Measurements from ENCODE around the gene CLEC18A.
A peak's percentile ranks its signal among the peaks of the same experiment; 100 is the strongest.

Gene CLEC18A

DNA sequence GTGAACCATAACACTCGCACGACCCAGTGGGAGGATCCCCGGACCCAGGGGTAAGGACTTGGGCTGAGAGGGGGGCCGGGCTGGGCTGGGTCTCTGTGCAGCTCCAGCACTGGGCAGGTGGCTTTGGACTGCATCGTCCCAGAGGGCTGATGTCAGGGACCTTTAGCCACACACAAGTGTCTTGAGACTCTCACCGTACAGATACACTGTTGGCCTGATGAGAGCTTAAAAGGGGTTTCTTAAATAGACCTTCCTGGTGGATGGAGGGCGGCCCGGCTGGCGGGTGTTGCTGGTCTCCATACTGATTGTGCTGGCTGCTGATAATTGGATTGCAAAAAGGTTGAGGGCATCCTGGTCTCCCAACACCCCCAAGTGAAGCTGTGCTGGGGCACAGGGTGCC is 21.7 kb upstream of the CLEC18A start:
- TF ChIP-seq, protein P1, sequence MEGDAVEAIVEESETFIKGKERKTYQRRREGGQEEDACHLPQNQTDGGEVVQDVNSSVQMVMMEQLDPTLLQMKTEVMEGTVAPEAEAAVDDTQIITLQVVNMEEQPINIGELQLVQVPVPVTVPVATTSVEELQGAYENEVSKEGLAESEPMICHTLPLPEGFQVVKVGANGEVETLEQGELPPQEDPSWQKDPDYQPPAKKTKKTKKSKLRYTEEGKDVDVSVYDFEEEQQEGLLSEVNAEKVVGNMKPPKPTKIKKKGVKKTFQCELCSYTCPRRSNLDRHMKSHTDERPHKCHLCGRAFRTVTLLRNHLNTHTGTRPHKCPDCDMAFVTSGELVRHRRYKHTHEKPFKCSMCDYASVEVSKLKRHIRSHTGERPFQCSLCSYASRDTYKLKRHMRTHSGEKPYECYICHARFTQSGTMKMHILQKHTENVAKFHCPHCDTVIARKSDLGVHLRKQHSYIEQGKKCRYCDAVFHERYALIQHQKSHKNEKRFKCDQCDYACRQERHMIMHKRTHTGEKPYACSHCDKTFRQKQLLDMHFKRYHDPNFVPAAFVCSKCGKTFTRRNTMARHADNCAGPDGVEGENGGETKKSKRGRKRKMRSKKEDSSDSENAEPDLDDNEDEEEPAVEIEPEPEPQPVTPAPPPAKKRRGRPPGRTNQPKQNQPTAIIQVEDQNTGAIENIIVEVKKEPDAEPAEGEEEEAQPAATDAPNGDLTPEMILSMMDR (IDR thresholded peaks at IDR 0.05; ENCODE audit: insufficient read depth, missing control alignments), result no peak
- FAIRE-seq, result no peak
- no peak for DNase-seq (ENCODE audit: insufficient read length, low spot score)

DNA sequence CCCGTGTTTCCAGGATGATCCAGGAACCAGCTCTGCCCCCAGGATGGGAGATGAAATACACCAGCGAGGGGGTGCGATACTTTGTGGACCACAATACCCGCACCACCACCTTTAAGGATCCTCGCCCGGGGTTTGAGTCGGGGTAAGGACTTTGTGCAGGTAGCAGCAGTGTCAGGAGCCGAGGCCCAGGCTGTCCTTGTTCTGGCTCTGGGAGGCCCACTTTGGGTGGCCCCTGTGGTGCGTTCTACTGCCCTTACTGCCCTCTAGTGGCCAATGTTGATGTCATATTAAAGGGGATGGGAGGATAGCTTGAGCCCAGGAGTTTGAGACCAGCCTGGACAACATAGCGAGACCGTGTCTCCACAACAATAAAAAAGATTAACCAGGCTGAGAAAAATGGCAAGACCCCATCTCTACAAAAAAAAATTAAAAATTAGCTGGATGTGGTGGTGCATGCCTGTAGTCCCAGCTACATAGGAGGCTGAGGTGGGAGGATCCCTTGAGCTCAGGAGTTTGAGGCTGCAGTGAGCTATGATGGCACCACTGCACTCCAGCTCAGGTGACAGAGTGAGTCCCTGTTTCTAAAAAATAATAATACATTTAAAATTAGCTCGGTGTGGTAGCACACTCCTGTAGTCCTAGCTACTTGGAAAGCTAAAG is 20.9 kb upstream of the CLEC18A start:
- TF ChIP-seq, protein P1 (IDR thresholded peaks at IDR 0.05; ENCODE audit: insufficient read depth, missing control alignments), result peak; percentile 74
- DNase-seq (ENCODE audit: insufficient read length, low spot score) (peak; percentile 48), FAIRE-seq (no peak)

DNA sequence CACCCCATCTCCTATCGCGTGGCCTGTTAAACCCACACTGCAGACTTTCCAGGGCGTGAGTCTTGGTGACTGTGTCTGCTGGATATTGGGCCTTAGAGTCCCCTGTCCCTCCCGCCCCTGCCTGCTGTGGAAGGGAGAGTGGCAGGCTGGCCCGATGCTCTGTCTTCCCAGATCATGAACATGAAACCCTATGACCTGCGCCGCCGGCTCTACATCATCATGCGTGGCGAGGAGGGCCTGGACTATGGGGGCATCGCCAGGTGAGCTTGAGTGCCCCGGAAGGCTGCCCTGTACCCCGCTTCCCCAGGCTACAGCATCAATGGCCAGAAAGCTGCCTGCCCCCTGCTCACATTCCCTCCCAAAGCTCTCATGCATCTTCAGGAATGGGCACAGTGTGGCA is 19.5 kb upstream of the CLEC18A start:
- FAIRE-seq, result no peak
- no peak for DNase-seq (ENCODE audit: insufficient read length, low spot score)
- TF ChIP-seq, protein P1 (IDR thresholded peaks at IDR 0.05; ENCODE audit: insufficient read depth, missing control alignments), result no peak

DNA sequence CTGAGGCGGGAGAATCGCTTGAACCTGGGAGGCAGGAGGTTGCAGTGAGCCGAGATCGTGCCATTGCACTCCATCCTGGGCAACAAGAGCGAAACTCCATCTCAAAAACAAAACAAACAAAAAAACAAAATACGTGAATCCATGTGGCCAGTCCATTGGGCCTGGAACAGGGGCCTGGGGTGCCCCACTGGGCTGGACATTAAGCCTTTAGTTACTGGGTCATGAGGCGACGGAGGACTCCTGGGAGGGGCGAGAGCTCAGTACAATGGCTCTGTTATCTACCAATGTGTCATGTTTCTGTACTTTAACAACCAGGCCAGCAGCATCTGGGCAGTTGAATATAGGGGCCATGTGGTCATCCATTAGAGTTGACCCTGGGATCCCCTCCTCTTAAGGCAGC is 18.9 kb upstream of the CLEC18A start:
- DNase-seq (ENCODE audit: insufficient read length, low spot score) (no peak), FAIRE-seq (no peak)
- TF ChIP-seq, protein P1 (IDR thresholded peaks at IDR 0.05; ENCODE audit: insufficient read depth, missing control alignments), result no peak

DNA sequence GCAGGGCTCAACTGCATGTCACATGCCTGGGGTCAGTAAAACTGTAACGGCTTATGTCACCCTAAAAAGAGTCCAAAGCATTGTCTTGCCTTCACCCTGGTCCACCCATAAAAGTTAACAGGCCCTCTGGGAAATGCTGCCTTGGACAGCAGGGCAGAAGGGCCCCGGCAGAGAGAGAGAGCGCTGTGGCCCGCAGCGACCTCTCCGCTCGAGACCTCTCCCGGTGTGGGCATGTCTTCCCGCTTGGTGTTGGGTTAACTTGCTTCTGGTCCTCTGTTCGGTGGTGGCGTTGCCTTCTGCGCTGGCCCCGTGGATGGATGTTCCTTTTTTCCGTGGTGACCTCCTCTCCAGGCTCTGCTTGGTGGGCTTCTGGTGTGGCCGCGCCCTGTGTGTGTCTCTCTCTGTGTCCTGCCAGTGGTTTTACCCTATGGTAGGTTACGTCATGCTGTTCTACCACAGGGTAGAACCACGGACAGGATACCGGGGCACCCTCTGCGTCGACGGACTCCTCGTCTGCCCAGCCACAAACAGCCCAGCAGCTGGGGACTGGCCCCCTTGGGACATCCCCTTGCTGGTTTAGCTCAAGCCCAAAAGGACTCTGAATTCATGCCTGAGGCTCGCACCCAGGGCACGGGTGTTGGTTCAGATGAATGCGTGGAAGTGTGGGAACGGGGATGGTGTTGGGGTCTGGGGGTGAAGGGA is 18.3 kb upstream of the CLEC18A start:
- FAIRE-seq, result no peak
- DNase-seq (ENCODE audit: insufficient read length, low spot score), result no peak
- TF ChIP-seq, protein P1 (IDR thresholded peaks at IDR 0.05; ENCODE audit: insufficient read depth, missing control alignments), result no peak

DNA sequence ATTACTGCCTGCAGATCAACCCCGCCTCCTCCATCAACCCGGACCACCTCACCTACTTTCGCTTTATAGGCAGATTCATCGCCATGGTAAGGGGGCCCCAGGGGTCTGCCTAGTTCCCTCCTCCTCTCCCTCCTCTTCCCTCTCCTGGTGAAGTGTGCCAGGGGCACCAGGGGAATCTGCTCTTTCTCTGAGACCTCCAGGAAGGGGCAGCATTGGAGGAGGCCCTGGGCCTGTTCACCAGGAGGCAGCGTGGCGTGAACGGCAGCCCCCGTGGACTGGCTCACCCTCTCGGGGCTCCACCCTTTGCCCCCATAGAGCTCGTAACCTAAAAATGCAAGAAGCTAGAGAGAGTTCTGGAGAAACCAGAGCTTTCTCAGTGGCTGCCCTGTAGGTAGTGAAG is 17.1 kb upstream of the CLEC18A start:
- DNase-seq (ENCODE audit: insufficient read length, low spot score), result no peak
- TF ChIP-seq, protein P1 (IDR thresholded peaks at IDR 0.05; ENCODE audit: insufficient read depth, missing control alignments), result no peak
- FAIRE-seq, result no peak

DNA sequence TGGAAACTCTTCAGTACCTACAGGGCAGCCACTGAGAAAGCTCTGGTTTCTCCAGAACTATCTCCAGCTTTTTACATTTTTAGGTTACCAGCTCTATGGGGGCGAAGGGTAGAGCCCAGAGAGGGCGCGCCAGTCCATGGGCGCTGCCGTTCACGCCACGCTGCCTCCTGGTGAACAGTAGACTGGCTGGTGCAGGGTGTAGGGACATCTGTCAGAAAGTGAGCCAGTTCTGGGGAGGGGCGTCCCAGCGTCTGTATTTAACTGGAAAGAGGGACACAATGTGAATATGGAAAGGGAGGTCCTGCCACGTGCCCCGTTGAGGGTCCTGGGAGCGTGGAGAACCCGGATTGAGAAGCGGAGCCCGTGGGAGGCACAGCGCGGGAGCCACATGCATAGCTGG is 16.4 kb upstream of the CLEC18A start:
- DNase-seq (ENCODE audit: insufficient read length, low spot score), result no peak
- no peak for FAIRE-seq
- TF ChIP-seq, protein P1 (IDR thresholded peaks at IDR 0.05; ENCODE audit: insufficient read depth, missing control alignments), result no peak
